ENCODE results near the gene TM4SF1.
"Not testable (repeated sequence)": the region's sequence is repeated elsewhere in the genome, so short reads cannot be mapped to it uniquely, and the experiment has no call there.

Gene TM4SF1

GRCh38 chr3:149395107-149396089, 17.9 kb upstream of the TM4SF1 start:
- no peak overlapping the region for H3K4me3 ChIP-seq (ENCODE audit: low read depth, low read length)

- H3K4me3 ChIP-seq (ENCODE audit: low read depth, low read length), result no peak overlapping the region
Measured at GRCh38 chr3:149393345-149394160, 16.1 kb upstream of the TM4SF1 start.

- no peak overlapping the region for H3K4me3 ChIP-seq (ENCODE audit: low read depth, low read length)
Measured at GRCh38 chr3:149391960-149392359, 14.5 kb upstream of the TM4SF1 start.

- H3K4me3 ChIP-seq (ENCODE audit: low read depth, low read length), result no peak overlapping the region
Measured at GRCh38 chr3:149390772-149391212, 13.3 kb upstream of the TM4SF1 start.

- no peak overlapping the region for H3K4me3 ChIP-seq (ENCODE audit: low read depth, low read length)
Measured at GRCh38 chr3:149390294-149390693, 12.8 kb upstream of the TM4SF1 start.

- no peak overlapping the region for H3K4me3 ChIP-seq (ENCODE audit: low read depth, low read length)
Measured at GRCh38 chr3:149388531-149389417, 11.3 kb upstream of the TM4SF1 start.

GRCh38 chr3:149388001-149388440, 10.6 kb upstream of the TM4SF1 start:
- H3K4me3 ChIP-seq (ENCODE audit: low read depth, low read length), result no peak overlapping the region

GRCh38 chr3:149386299-149386606, 8.8 kb upstream of the TM4SF1 start:
- no peak overlapping the region for H3K4me3 ChIP-seq (ENCODE audit: low read depth, low read length)

- no peak overlapping the region for H3K4me3 ChIP-seq (ENCODE audit: low read depth, low read length)
Measured at GRCh38 chr3:149385617-149386298, 8.3 kb upstream of the TM4SF1 start.

GRCh38 chr3:149384911-149385321, 7.5 kb upstream of the TM4SF1 start:
- H3K4me3 ChIP-seq (ENCODE audit: low read depth, low read length), result no peak overlapping the region

GRCh38 chr3:149384167-149384566, 6.7 kb upstream of the TM4SF1 start:
- no peak overlapping the region for H3K4me3 ChIP-seq (ENCODE audit: low read depth, low read length)

GRCh38 chr3:149383703-149384102, 6.3 kb upstream of the TM4SF1 start:
- H3K4me3 ChIP-seq (ENCODE audit: low read depth, low read length), result no peak overlapping the region

- H3K4me3 ChIP-seq (ENCODE audit: low read depth, low read length), result no peak overlapping the region
Measured at GRCh38 chr3:149382518-149382917, 5.1 kb upstream of the TM4SF1 start.

GRCh38 chr3:149382101-149382467, 4.6 kb upstream of the TM4SF1 start:
- no peak overlapping the region for H3K4me3 ChIP-seq (ENCODE audit: low read depth, low read length)

- H3K4me3 ChIP-seq (ENCODE audit: low read depth, low read length), result no peak overlapping the region
Measured at GRCh38 chr3:149381173-149382100, 4.0 kb upstream of the TM4SF1 start.

GRCh38 chr3:149380220-149380619, 2.8 kb upstream of the TM4SF1 start:
- H3K4me3 ChIP-seq (ENCODE audit: low read depth, low read length), result not testable (repeated sequence)

- H3K4me3 ChIP-seq (ENCODE audit: low read depth, low read length), result no peak overlapping the region
Measured at GRCh38 chr3:149378478-149379309, 1.2 kb upstream of the TM4SF1 start.

GRCh38 chr3:149376718-149377407, 586 bp downstream of the TM4SF1 start:
- H3K4me3 ChIP-seq (ENCODE audit: low read depth, low read length), result no peak overlapping the region
